Panc1 (cell line): ENCODE data around the gene GUCY1A1. TPM values are rescaled to one million over a fixed set of nuclear protein-coding genes. Genes with fewer than 3 reads are reported as not detected.

Source experiments
- ATAC-seq: fragments of 200-7000 bp; cut with Tn5 transposase; 2 replicates; pipeline ENCODE4 v1.9.1; 2020; ENCODE audit warnings: mild to moderate bottlenecking, moderate library complexity
- BruUV-seq: library from RNA; stranded (reverse); fragments of 400-500 nt; replicated peaks from 2 replicates; lab custom pipeline; 2021; lab: Mats Ljungman, UMichigan
- CTCF ChIA-PET: fragments of 300-600 bp; sonication (Branson Sonifier 250); formaldehyde crosslinking; loops from one replicate; lab custom pipeline; 2022; ENCODE audit warnings: antibody characterized with exemption; lab: Charles Lee
- POLR2A ChIA-PET: fragments of 300-600 bp; sonication (Branson Sonifier 250); formaldehyde crosslinking; loops from one replicate; lab custom pipeline; 2022; ENCODE audit warnings: antibody characterized with exemption; lab: Charles Lee
- DNase-seq: peaks from one replicate; pipeline ENCODE4 v3.0.0-alpha.2; 2010; ENCODE audit warnings: low read depth, low spot score
- H3K27ac ChIP-seq: 2 replicates; pipeline ENCODE4 v1.5.1; 2011; ENCODE audit warnings: mild to moderate bottlenecking, low read length, inconsistent platforms
- H3K27me3 ChIP-seq: fragments of 200-500 bp; sonication (Bioruptor generic); 2 replicates; pipeline ENCODE4 v1.6.0; 2014; ENCODE audit warnings: low read length, inconsistent platforms; ENCODE audit not compliant: control insufficient read depth, insufficient read depth
- H3K36me3 ChIP-seq: fragments of 200-500 bp; sonication (Bioruptor generic); 2 replicates; pipeline ENCODE4 v1.5.1; 2014; ENCODE audit warnings: inconsistent platforms, mild to moderate bottlenecking, low read length, moderate library complexity; ENCODE audit not compliant: control insufficient read depth, insufficient read depth
- H3K4me1 ChIP-seq: 2 replicates; pipeline ENCODE4 v1.5.1; 2011; ENCODE audit warnings: inconsistent platforms, mild to moderate bottlenecking, low read length, moderate library complexity; ENCODE audit not compliant: control insufficient read depth, insufficient read depth
- H3K4me3 ChIP-seq, 2 experiments: 2 replicates each; pipeline ENCODE4 v1.5.1; 2011 to 2012; ENCODE audit warnings: low read depth in 2 of 2, low read length in 2 of 2, mild to moderate bottlenecking in 2 of 2, inconsistent platforms in 1 of 2, moderate library complexity in 1 of 2
- H3K9me3 ChIP-seq: fragments of 200-500 bp; sonication (Bioruptor generic); 2 replicates; pipeline ENCODE4 v1.5.1; 2014; ENCODE audit warnings: low read depth, mild to moderate bottlenecking, inconsistent platforms, low read length, moderate library complexity; ENCODE audit not compliant: control insufficient read depth, insufficient read depth
- CTCF ChIP-seq: fragments of 450-650 bp; IDR thresholded peaks from 2 replicates; pipeline ENCODE4 v1.5.1; 2017; ENCODE audit warnings: mild to moderate bottlenecking
- POLR2AphosphoS5 ChIP-seq: IDR thresholded peaks from 2 replicates; pipeline ENCODE4 v1.6.1; 2012; ENCODE audit warnings: mild to moderate bottlenecking, low read depth, low read length, moderate library complexity
- REST ChIP-seq, 2 experiments: IDR thresholded peaks; 2 replicates each; pipeline ENCODE4 v1.6.1; 2011 to 2012; ENCODE audit warnings: low read depth in 2 of 2, control low read depth in 1 of 2, low read length in 1 of 2, mild to moderate bottlenecking in 1 of 2, moderate library complexity in 1 of 2; ENCODE audit not compliant: insufficient read depth in 1 of 2
- SIN3A ChIP-seq: IDR thresholded peaks from 2 replicates; pipeline ENCODE4 v1.6.1; 2012; ENCODE audit warnings: low read depth, mild to moderate bottlenecking, low read length, moderate library complexity, borderline replicate concordance; ENCODE audit not compliant: insufficient read depth
- TCF7L2 ChIP-seq: IDR thresholded peaks from 2 replicates; pipeline ENCODE4 v1.6.1; 2011; ENCODE audit warnings: mild to moderate bottlenecking, low read depth, low read length, inconsistent platforms
- in situ Hi-C: cut with HindIII; loops from 2 replicates; pipeline ENCODE4 v1.10.0; 2016; ENCODE audit warnings: low sequenced_read_pairs, low pct_unique_long_range_greater_than_20kb
- intact Hi-C: fragments of 100-400 bp; cut with micrococcal nuclease; formaldehyde crosslinking; loops from one replicate; pipeline ENCODE4 v1.10.0; 2022; ENCODE audit not compliant: unreplicated experiment
- total RNA-seq: library from RNA; stranded (reverse); gene quantifications from one replicate; pipeline ENCODE4 v1.2.1, GENCODE V29; 2021; ENCODE audit not compliant: unreplicated experiment

GUCY1A1 gene
- total RNA-seq, 1 experiment from 2014 or later: 0.57 TPM

GRCh38 chr4:155624478-155624877 lies 42.2 kb upstream of the GUCY1A1 start:
- in situ Hi-C loops: no loop called here

GRCh38 chr4:155626561-155626960 lies 40.1 kb upstream of the GUCY1A1 start:
- DNase-seq (no peak), ATAC-seq (no peak)
- no peaks in the 10 kb centered on the region for H3K36me3 ChIP-seq
- ChIA-PET POLR2A (no interaction called here), CTCF (no interaction called here)
- H3K9me3 ChIP-seq: no peaks in the 10 kb centered on the region
- no peak overlapping the region for H3K27ac ChIP-seq
- in situ Hi-C loops (no loop called here), intact Hi-C loops (no loop called here)
- BruUV-seq: no TSS peak
- no peak overlapping the region for H3K4me3 ChIP-seq
- no peaks in the 10 kb centered on the region for H3K27me3 ChIP-seq
- no peaks in the 10 kb centered on the region for H3K4me1 ChIP-seq
- TF ChIP-seq TCF7L2: no peak
- no peak for TF ChIP-seq REST (IDR thresholded peaks at IDR 0.05; ENCODE audit: insufficient read depth in 1 of 2, low read depth in 2 of 2, low read length in 1 of 2)
- TF ChIP-seq SIN3A: no peak
- TF ChIP-seq CTCF: no peak
- no peak for TF ChIP-seq POLR2AphosphoS5

More at GRCh38 chr4:155624478-155624877, 42.2 kb upstream of the GUCY1A1 start:
- intact Hi-C loops: no loop called here
- Histone ChIP-seq H3K9me3 (no peaks in the 10 kb centered on the region), H3K36me3 (no peaks in the 10 kb centered on the region), H3K27me3 (no peaks in the 10 kb centered on the region), H3K27ac (no peak overlapping the region), H3K4me1 (no peaks in the 10 kb centered on the region), H3K4me3 (no peak overlapping the region)
- no peak for TF ChIP-seq CTCF
- TF ChIP-seq REST (IDR thresholded peaks at IDR 0.05; ENCODE audit: insufficient read depth in 1 of 2, low read depth in 2 of 2, low read length in 1 of 2): no peak
- TF ChIP-seq TCF7L2: no peak
- TF ChIP-seq POLR2AphosphoS5: no peak
- no peak for TF ChIP-seq SIN3A
- POLR2A ChIA-PET: no interaction called here
- CTCF ChIA-PET: interaction anchor here (0.7 kb wide), 1 partner anchor 247 kb away, joined by 3 read pairs; no protein-coding TSS in a partner anchor
- BruUV-seq: no TSS peak
- DNase-seq: no peak
- no peak for ATAC-seq
